ENCODE measurements around the gene CHI3L1.

CHI3L1 gene

GRCh38 chr1:203179667-203180005 is 6.9 kb downstream of the CHI3L1 start:
- DNase-seq = no peak

- DNase-seq = no peak
These were observed 7.5 kb downstream of the CHI3L1 start for GRCh38 chr1:203178821-203179666.

GRCh38 chr1:203178083-203178482 is 8.4 kb downstream of the CHI3L1 start:
- no peak for DNase-seq

GRCh38 chr1:203177470-203178039 is 8.9 kb downstream of the CHI3L1 start:
- DNase-seq = no peak

- no peak for DNase-seq
These were observed 9.5 kb downstream of the CHI3L1 start for GRCh38 chr1:203177036-203177405.

- DNase-seq = no peak
These were observed 10.1 kb downstream of the CHI3L1 start for GRCh38 chr1:203176273-203177035.

GRCh38 chr1:203175827-203176241 is 10.7 kb downstream of the CHI3L1 start:
- DNase-seq = no peak

- no peak for DNase-seq
These were observed 11.2 kb downstream of the CHI3L1 start, which contains the start of gene MYBPH for GRCh38 chr1:203175237-203175826. MYBPH (minus strand) TSS chr1:203175826; CDS start chr1:203175755, 71 bp downstream.

GRCh38 chr1:203174324-203174985 is 12.0 kb downstream of the CHI3L1 start:
- DNase-seq = no peak

GRCh38 chr1:203173566-203173965 is 12.9 kb downstream of the CHI3L1 start:
- no peak for DNase-seq

- DNase-seq = no peak
These were observed 13.4 kb downstream of the CHI3L1 start for GRCh38 chr1:203173011-203173555.

- DNase-seq = no peak
These were observed 14.1 kb downstream of the CHI3L1 start for GRCh38 chr1:203172184-203173010.

GRCh38 chr1:203171341-203172183 is 14.9 kb downstream of the CHI3L1 start:
- DNase-seq = no peak

GRCh38 chr1:203170625-203171330 is 15.7 kb downstream of the CHI3L1 start:
- no peak for DNase-seq

GRCh38 chr1:203169770-203170520 is 16.6 kb downstream of the CHI3L1 start:
- no peak for DNase-seq

GRCh38 chr1:203168991-203169390 is 17.5 kb downstream of the CHI3L1 start:
- DNase-seq = no peak

GRCh38 chr1:203168256-203168786 is 18.2 kb downstream of the CHI3L1 start:
- no peak for DNase-seq

GRCh38 chr1:203167913-203168200 is 18.6 kb downstream of the CHI3L1 start:
- DNase-seq = no peak

Measured in left hindlimb (tissue), 1 donor.